Activated CD4-positive, alpha-beta T cell treated with anti-CD3 and anti-CD28 coated beads for 36 hours (primary cell): Measurements from ENCODE around the gene BCAS3. TPM values are rescaled to one million over a fixed set of nuclear protein-coding genes. Genes with fewer than 3 reads are reported as not detected.
"Not testable (repeated sequence)": the region's sequence is repeated elsewhere in the genome, so short reads cannot be mapped to it uniquely, and the experiment has no call there.

ENCODE experiments used
- ATAC-seq: fragments of 200-7000 bp; cut with Tn5 transposase; one replicate; pipeline ENCODE4 v1.10.0; 2021; ENCODE audit warnings: mild to moderate bottlenecking, moderate library complexity
- CTCF ChIA-PET: fragments of 350-600 bp; sonication (Branson Sonifier 250); formaldehyde crosslinking; loops from one replicate; lab custom pipeline; 2021; ENCODE audit warnings: antibody characterized with exemption; lab: Charles Lee
- POLR2A ChIA-PET: fragments of 350-600 bp; sonication (Branson Sonifier 250); formaldehyde crosslinking; loops from one replicate; lab custom pipeline; 2021; ENCODE audit warnings: antibody characterized with exemption, inconsistent platforms; lab: Charles Lee
- DNase-seq: peaks from one replicate; pipeline ENCODE4 v3.0.0-alpha.2; 2020
- H3K27ac Mint-ChIP-seq: one replicate; pipeline ENCODE4 v1.8.0; 2021; ENCODE audit warnings: mixed read lengths
- H3K27me3 Mint-ChIP-seq: one replicate; pipeline ENCODE4 v1.8.0; 2021; ENCODE audit warnings: mixed read lengths
- H3K36me3 Mint-ChIP-seq: one replicate; pipeline ENCODE4 v1.8.0; 2021; ENCODE audit warnings: low read depth, mixed read lengths
- H3K4me1 Mint-ChIP-seq: one replicate; pipeline ENCODE4 v1.8.0; 2021; ENCODE audit warnings: mixed read lengths
- H3K4me3 Mint-ChIP-seq: one replicate; pipeline ENCODE4 v1.8.0; 2021; ENCODE audit warnings: mild to moderate bottlenecking, moderate library complexity, mixed read lengths
- H3K9me3 Mint-ChIP-seq: one replicate; pipeline ENCODE4 v1.8.0; 2021; ENCODE audit warnings: low read depth, mixed read lengths
- intact Hi-C, 2 experiments: fragments of 100-400 bp; cut with DNase I in 1 of 2; cut with micrococcal nuclease in 1 of 2; formaldehyde crosslinking; loops; one replicate each; pipeline versions ENCODE4 v1.14.2 to v1.15.1; 2022 to 2024; cut with DNase I, micrococcal nuclease
- total RNA-seq, 2 experiments: library from RNA; stranded (reverse); gene quantifications; one replicate each; pipeline ENCODE4 v1.2.3, GENCODE V29; 2021

Gene BCAS3
- total RNA-seq, 2 experiments from 2014 or later, result 7.2 to 7.5 TPM

- H3K27me3 Mint-ChIP-seq, H3K4me1 Mint-ChIP-seq, POLR2A ChIA-PET, ATAC-seq, H3K27ac Mint-ChIP-seq, H3K9me3 Mint-ChIP-seq, H3K36me3 Mint-ChIP-seq, DNase-seq, intact Hi-C loops, CTCF ChIA-PET, H3K4me3 Mint-ChIP-seq: not testable (repeated sequence)
Observed at GRCh38 chr17:60935991-60936390, 258.3 kb downstream of the BCAS3 start.

DNA sequence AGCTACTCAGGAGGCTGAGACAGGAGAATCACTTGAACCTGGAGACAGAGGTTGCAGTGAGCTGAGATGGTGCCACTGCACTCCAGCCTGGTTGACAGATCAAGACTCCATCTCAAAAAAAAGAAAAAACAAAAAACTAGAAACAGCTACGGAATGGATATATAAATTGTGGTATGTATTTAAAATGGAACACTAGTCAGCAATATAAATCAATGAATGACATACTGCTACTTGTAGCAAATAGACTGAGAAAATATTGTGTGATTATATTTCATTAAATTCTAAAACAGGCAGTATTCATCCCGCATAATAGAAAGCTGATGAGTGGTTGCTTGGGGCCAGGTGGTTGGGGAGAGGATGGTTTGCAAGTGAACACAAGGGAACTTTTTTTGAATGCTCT lies 261.7 kb downstream of the BCAS3 start:
- ATAC-seq (no peak), DNase-seq (no peak)
- Mint-ChIP-seq H3K36me3 (no peaks in the 10 kb centered on the region), H3K4me1 (no peaks in the 10 kb centered on the region), H3K27me3 (no peaks in the 10 kb centered on the region), H3K4me3 (no peak overlapping the region), H3K9me3 (no peaks in the 10 kb centered on the region), H3K27ac (no peak overlapping the region)
- CTCF ChIA-PET, result interaction anchor here (1.2 kb wide), 1 partner anchor 16 kb away, joined by 4 read pairs; no protein-coding TSS in a partner anchor
- intact Hi-C loops, result no loop called here
- POLR2A ChIA-PET, result no interaction called here

DNA sequence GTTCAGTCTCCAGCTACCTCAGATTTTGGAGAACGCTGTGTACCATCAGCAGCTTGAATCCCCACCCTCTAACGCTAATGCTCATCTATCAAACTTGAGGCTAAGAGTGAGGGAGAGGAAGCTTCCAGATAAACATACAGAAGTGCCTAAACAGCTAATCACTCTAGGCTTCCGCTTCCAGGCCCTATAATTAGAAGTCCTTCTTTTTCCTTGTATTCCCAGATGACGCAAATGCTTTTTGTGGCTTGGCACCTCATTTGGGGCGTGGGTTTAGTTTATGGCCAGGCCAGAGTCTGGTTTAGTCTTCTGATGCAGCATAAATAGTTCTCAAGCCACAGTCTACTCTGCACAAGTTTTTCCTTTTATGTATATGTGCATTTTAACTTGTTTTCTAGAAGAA lies 263.4 kb downstream of the BCAS3 start:
- Mint-ChIP-seq H3K4me1 (no peaks in the 10 kb centered on the region), H3K9me3 (no peaks in the 10 kb centered on the region), H3K27me3 (no peaks in the 10 kb centered on the region), H3K27ac (no peak overlapping the region), H3K4me3 (no peak overlapping the region), H3K36me3 (no peaks in the 10 kb centered on the region)
- ATAC-seq (no peak), DNase-seq (no peak)
- CTCF ChIA-PET, result interaction anchor here (1.8 to 1.9 kb wide), 2 partner anchors 10 to 30 kb away, joined by 5 to 7 read pairs; no protein-coding TSS in a partner anchor
- POLR2A ChIA-PET, result no interaction called here
- intact Hi-C loops, result no loop called here

DNA sequence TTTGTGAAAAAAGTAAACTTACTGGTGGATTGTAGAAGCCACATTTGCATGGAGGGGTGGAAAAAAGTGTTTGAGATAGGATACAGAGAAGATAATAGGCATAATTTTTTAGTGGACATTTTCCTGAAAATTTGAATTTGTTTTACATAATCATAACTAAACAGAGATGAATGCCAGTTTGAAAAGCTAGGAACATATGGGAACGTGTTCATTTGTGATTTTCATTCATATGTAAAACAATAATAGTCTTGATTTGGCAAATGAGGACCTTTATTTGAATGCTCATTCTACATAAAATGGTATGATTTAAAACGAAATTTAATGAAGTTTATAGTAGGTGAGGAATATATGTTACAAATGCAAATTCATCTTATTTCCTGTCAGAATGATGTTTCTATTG lies 263.9 kb downstream of the BCAS3 start:
- no peaks in the 10 kb centered on the region for H3K9me3 Mint-ChIP-seq
- intact Hi-C loops, result no loop called here
- ATAC-seq, result no peak
- no peaks in the 10 kb centered on the region for H3K4me1 Mint-ChIP-seq
- POLR2A ChIA-PET, result interaction anchor here (0.7 kb wide), 1 partner anchor 229 kb away, joined by 5 read pairs; no protein-coding TSS in a partner anchor
- H3K4me3 Mint-ChIP-seq, result no peak overlapping the region
- no peaks in the 10 kb centered on the region for H3K36me3 Mint-ChIP-seq
- CTCF ChIA-PET, result interaction anchor here (1.8 to 1.9 kb wide), 2 partner anchors 10 to 30 kb away, joined by 5 to 7 read pairs; no protein-coding TSS in a partner anchor
- H3K27ac Mint-ChIP-seq, result no peak overlapping the region
- no peaks in the 10 kb centered on the region for H3K27me3 Mint-ChIP-seq
- no peak for DNase-seq

DNA sequence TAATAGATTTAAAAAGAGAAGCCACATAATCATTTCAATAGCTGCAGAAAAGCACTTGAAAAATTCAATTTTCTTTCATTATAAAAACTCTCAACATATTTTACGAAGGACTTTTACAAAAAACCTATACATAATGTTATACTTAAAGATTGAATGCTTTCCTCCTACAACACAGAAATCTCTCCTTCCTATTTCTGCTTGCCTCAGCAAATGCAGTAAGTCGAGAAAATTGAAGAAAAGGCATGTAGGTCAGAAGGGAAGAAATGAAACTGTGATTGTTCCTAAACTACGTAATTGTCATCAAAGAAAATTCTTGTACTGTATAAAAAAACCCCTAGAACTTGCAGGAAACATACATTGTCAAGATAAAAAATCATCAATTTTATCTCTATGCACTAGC lies 267.1 kb downstream of the BCAS3 start:
- Mint-ChIP-seq H3K4me1 (no peaks in the 10 kb centered on the region), H3K9me3 (no peaks in the 10 kb centered on the region), H3K4me3 (no peak overlapping the region), H3K27me3 (no peaks in the 10 kb centered on the region), H3K36me3 (no peaks in the 10 kb centered on the region), H3K27ac (no peak overlapping the region)
- ChIA-PET POLR2A (no interaction called here), CTCF (no interaction called here)
- intact Hi-C loops, result no loop called here
- DNase-seq (no peak), ATAC-seq (no peak)

GRCh38 chr17:60947100-60947499 lies 269.4 kb downstream of the BCAS3 start:
- Mint-ChIP-seq H3K36me3 (no peaks in the 10 kb centered on the region), H3K27ac (no peak overlapping the region), H3K4me1 (no peaks in the 10 kb centered on the region), H3K4me3 (no peak overlapping the region), H3K27me3 (no peaks in the 10 kb centered on the region), H3K9me3 (no peaks in the 10 kb centered on the region)
- ChIA-PET POLR2A (interaction anchor here (0.8 kb wide), 1 partner anchor 504 kb away, joined by 3 read pairs; no protein-coding TSS in a partner anchor), CTCF (interaction anchor here (0.7 kb wide), 1 partner anchor 692 kb away, joined by 4 read pairs; no protein-coding TSS in a partner anchor)
- ATAC-seq, result no peak
- DNase-seq, result no peak
- intact Hi-C loops, result no loop called here

GRCh38 chr17:60947543-60947942 lies 269.9 kb downstream of the BCAS3 start:
- no peak overlapping the region for H3K4me3 Mint-ChIP-seq
- no peak for ATAC-seq
- intact Hi-C loops, result no loop called here
- no peaks in the 10 kb centered on the region for H3K36me3 Mint-ChIP-seq
- no peak overlapping the region for H3K27ac Mint-ChIP-seq
- no peaks in the 10 kb centered on the region for H3K4me1 Mint-ChIP-seq
- ChIA-PET POLR2A (no interaction called here), CTCF (no interaction called here)
- no peak for DNase-seq
- no peaks in the 10 kb centered on the region for H3K27me3 Mint-ChIP-seq
- H3K9me3 Mint-ChIP-seq, result peaks cover under 1% of the 10 kb centered on the region

DNA sequence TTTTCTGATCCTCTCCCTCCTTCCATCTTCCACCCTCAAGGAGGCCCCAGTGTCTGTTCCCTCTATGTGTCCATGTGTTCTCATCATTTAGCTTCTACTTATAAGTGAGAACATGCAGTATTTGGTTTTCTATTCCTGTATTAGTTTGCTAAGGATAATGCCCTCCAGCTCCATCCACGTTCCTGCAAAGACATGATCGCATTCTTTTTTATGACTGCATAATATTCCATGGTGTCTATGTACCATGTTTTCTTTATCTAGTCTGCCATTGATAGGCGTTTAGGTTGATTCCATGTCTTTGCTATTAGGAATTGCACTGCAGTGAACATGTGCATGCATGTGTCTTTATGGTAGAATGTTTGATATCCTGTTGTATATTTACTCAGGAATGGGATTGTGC lies 275.1 kb downstream of the BCAS3 start:
- Mint-ChIP-seq H3K27ac (no peak overlapping the region), H3K36me3 (no peaks in the 10 kb centered on the region), H3K4me1 (no peaks in the 10 kb centered on the region), H3K9me3 (peaks cover 4% of the 10 kb centered on the region), H3K4me3 (no peak overlapping the region), H3K27me3 (no peaks in the 10 kb centered on the region)
- ATAC-seq (no peak), DNase-seq (no peak)
- intact Hi-C loops, result loop anchor here in 1 of 2 experiments (10.0 kb wide), 1 partner anchor 228 kb away; no protein-coding TSS in a partner anchor
- ChIA-PET POLR2A (no interaction called here), CTCF (interaction anchor here (0.7 to 1.0 kb wide), 2 partner anchors 106 to 474 kb away, joined by 3 read pairs; no protein-coding TSS in a partner anchor)

DNA sequence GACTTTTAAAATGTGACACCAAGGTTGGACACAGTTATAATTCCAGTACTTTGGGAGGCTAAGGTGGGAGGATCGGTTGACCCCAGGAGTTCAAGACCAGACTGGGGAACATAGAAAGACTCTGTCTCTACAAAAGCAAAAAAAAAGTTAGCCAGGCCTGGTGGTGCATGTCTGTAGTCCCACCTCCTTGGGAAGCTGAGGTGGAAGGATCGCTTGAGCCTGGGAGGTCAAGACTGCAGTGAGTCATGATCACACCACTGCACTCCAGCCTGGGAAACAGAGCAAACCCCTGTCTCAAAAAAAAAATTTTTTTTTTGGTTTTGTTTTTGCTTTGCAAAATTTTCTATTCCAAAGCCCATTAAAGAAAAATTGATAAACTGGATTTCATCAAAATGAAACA lies 281.4 kb downstream of the BCAS3 start:
- POLR2A ChIA-PET, result no interaction called here
- Mint-ChIP-seq H3K9me3 (peaks cover 11% of the 10 kb centered on the region), H3K4me1 (no peaks in the 10 kb centered on the region), H3K36me3 (peaks cover 16% of the 10 kb centered on the region), H3K27me3 (no peaks in the 10 kb centered on the region), H3K4me3 (no peak overlapping the region), H3K27ac (no peak overlapping the region)
- CTCF ChIA-PET, result no interaction called here
- intact Hi-C loops, result loop anchor here in 1 of 2 experiments (10.0 kb wide), 1 partner anchor 234 kb away; no protein-coding TSS in a partner anchor
- ATAC-seq (no peak), DNase-seq (no peak)

- ATAC-seq (no peak), DNase-seq (no peak)
- Mint-ChIP-seq H3K4me1 (no peaks in the 10 kb centered on the region), H3K27ac (no peak overlapping the region), H3K36me3 (peaks cover 19% of the 10 kb centered on the region), H3K4me3 (no peak overlapping the region), H3K9me3 (peaks cover 11% of the 10 kb centered on the region), H3K27me3 (no peaks in the 10 kb centered on the region)
- POLR2A ChIA-PET, result no interaction called here
- CTCF ChIA-PET, result no interaction called here
- intact Hi-C loops, result loop anchor here in 1 of 2 experiments (10.0 kb wide), 1 partner anchor 235 kb away; no protein-coding TSS in a partner anchor
Observed at GRCh38 chr17:60959696-60960095, 282.0 kb downstream of the BCAS3 start.

GRCh38 chr17:60960398-60961065 lies 282.9 kb downstream of the BCAS3 start:
- H3K36me3 Mint-ChIP-seq, result peaks cover 19% of the 10 kb centered on the region
- H3K4me1 Mint-ChIP-seq, result no peaks in the 10 kb centered on the region
- H3K9me3 Mint-ChIP-seq, result peaks cover 11% of the 10 kb centered on the region
- no peak overlapping the region for H3K27ac Mint-ChIP-seq
- ChIA-PET POLR2A (no interaction called here), CTCF (interaction anchor here (0.6 to 1.2 kb wide), 2 partner anchors 240 to 248 kb away, joined by 3 read pairs; no protein-coding TSS in a partner anchor)
- DNase-seq (no peak), ATAC-seq (no peak)
- no peak overlapping the region for H3K4me3 Mint-ChIP-seq
- intact Hi-C loops, result no loop called here
- no peaks in the 10 kb centered on the region for H3K27me3 Mint-ChIP-seq

- CTCF ChIA-PET, result no interaction called here
- intact Hi-C loops, result no loop called here
- no peak overlapping the region for H3K27ac Mint-ChIP-seq
- no peak overlapping the region for H3K4me3 Mint-ChIP-seq
- no peaks in the 10 kb centered on the region for H3K4me1 Mint-ChIP-seq
- ATAC-seq, result no peak
- DNase-seq, result no peak
- no peaks in the 10 kb centered on the region for H3K27me3 Mint-ChIP-seq
- H3K36me3 Mint-ChIP-seq, result peaks cover 17% of the 10 kb centered on the region
- POLR2A ChIA-PET, result no interaction called here
- peaks cover 21% of the 10 kb centered on the region for H3K9me3 Mint-ChIP-seq
Observed at GRCh38 chr17:60964160-60964559, 286.5 kb downstream of the BCAS3 start.
